TTC549 (cell line): ENCODE results near the gene IL27RA.

Source experiments
- FAIRE-seq: peaks from 2 replicates; lab custom pipeline; 2012; peaks lifted over from hg19 to GRCh38; lab: Jason Lieb, UNC

IL27RA gene

GRCh38 chr19:14089412-14089661, 57.8 kb downstream of the IL27RA start:
- no peak for FAIRE-seq

GRCh38 chr19:14089662-14090508, 58.3 kb downstream of the IL27RA start:
- FAIRE-seq = no peak

DNA sequence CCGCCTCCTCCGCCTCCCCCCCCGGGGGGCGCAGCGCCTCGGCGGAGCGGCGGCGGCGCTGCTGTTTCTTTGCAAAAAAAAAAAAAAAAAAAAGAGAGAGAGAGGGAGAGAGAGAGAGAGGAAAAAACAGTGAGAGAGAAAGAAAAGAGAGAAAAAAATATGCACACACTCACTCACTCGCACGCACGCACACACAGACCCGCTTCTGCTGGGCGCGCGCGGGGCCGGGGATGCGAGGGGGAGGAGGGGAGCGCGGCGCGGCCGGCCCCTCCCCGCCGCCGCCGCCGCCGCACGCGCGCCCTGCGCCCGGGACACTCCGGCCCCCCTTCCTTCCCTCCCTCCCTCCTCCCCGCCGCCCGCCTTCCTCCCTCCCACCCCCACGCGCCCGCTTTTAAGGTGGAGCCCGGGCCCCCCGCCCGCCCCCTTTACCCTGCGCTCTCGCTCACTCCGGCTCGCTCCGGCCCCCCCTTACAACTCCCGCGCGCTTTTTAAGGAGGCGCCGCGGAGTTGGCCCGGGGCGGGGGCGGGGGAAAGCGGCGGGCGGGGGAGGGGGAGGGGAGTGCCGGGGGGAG, 59.0 kb downstream of the IL27RA start, which contains the start of gene SAMD1:
Gene SAMD1 (minus strand): TSS at position 243 of the 572 bp plus-strand sequence.
- no peak for FAIRE-seq

- FAIRE-seq = no peak
Measured at GRCh38 chr19:14091081-14091812, 59.7 kb downstream of the IL27RA start.

- no peak for FAIRE-seq
Measured at GRCh38 chr19:14091813-14092462, 60.4 kb downstream of the IL27RA start.

DNA sequence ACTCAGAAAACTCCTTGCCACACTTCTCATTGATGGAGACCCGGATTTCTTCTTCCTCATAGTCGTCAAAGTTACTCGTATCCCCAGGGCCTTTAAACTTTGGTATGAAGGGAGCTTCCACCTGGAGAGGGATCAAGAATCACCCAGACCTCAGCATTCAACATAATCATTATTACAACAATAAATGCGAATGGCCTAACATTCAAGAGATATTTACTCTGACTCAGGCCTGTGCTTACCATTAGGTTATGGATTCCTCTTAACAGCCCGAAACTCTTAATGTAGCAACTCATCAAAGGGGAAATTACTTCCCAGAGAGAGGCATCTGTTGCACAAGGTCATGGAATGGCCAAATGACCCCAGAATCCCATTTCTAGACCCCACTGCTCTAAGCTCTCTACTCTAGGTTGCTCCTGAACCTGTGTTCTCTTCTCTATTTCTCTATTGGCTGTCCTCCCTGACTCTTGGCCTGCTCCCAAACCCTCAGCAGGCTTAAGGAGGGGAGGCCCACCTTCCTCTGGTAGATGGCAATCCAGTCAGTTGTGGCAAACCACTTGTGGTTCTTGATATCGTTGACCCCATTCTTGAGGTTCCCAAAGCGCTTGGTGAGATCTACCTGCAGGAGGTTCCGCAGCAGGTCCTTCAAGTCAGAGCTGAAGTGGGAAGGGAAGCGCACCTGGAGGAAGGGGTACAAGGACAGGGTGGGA, 61.7 kb downstream of the IL27RA start:
- no peak for FAIRE-seq

- no peak for FAIRE-seq
Measured at GRCh38 chr19:14094854-14095253, 63.3 kb downstream of the IL27RA start.

DNA sequence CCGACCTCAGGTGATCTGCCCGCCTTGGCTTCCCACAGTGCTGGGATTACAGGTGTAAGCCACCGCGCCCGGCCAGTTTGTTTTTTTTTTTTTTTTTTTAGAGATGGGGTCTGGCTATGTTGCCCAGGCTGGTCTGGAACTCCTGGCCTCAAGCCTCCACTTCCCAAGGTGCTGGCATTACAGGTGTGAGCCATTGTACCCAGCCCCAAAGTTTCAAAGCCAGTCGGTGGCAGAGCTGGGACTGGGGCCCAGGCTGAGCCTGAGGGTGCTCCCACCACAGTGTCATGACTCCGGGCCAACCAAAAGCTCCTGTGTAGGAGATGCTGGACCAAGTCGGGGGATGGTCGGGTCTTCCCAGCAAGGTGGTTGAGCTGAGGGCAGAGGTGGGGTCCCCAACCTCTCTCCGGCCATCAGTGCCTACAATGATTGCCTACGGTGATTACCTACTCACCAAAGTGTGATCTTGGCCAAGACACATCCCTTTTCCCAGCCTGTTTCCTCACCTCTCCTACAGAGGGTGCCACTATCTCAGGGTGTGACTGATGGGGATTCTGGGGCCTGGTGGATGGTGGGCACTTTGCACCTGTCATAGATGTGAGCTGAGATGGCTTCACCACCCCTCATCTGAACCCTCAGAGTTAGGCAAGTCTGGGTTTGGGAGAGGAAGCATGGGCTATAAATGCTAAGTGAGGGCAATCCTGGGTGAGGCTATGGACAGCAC, 64.9 kb downstream of the IL27RA start:
- FAIRE-seq = no peak

- no peak for FAIRE-seq
Measured at GRCh38 chr19:14097532-14098151, 66.1 kb downstream of the IL27RA start.

- FAIRE-seq = no peak
Measured at GRCh38 chr19:14101003-14101545, 69.5 kb downstream of the IL27RA start.

GRCh38 chr19:14102102-14102696, 70.6 kb downstream of the IL27RA start:
- FAIRE-seq = no peak

DNA sequence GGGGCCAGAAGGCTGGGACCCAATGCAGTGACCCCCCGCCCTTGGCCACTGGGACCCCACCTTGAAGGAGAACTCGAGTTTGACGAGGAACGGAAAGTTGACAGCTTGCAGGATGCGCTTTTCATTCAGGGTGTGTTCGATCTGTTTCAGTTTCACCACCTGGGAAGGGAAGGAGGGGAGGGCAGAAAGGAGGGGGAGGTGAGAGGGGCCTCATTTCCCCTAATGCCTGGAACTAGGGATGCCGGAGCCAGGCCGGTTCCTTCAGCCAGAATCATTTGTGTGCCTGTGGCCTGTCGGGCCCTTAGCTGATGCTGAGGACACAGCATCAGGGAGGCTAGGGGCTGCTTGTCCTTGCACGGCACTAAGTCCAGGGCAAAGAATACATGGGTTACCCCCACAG, 71.2 kb downstream of the IL27RA start:
- FAIRE-seq = no peak
